H1 (cell line): ENCODE results near the gene LUC7L3. TPM values are rescaled to one million over a fixed set of nuclear protein-coding genes. Genes with fewer than 3 reads are reported as not detected.

Experiments used
- CTCF ChIA-PET: fragments of 300-600 bp; sonication (Branson Sonifier 250); formaldehyde crosslinking; loops from one replicate; lab custom pipeline; 2021; ENCODE audit not compliant: partially characterized antibody; lab: Charles Lee
- POLR2A ChIA-PET: fragments of 300-600 bp; sonication (Branson Sonifier 250); formaldehyde crosslinking; loops from one replicate; lab custom pipeline; 2021; ENCODE audit warnings: inconsistent platforms; ENCODE audit not compliant: partially characterized antibody; lab: Charles Lee
- DNase-seq, 2 experiments: peaks; one replicate each; pipeline versions ENCODE4 v3.0.0 to v3.0.0-alpha.2; 2010 to 2022; ENCODE audit warnings: low spot score in 2 of 2, low read depth in 1 of 2, mixed read lengths in 1 of 2
- FAIRE-seq: peaks from 2 replicates; lab custom pipeline; 2011; peaks lifted over from hg19 to GRCh38; lab: Jason Lieb, UNC
- H2AFZ ChIP-seq: 2 replicates; pipeline ENCODE4 v1.8.1; 2012; ENCODE audit warnings: low read length, inconsistent platforms
- H2AK5ac ChIP-seq: 2 replicates; pipeline ENCODE4 v1.6.1; 2013; ENCODE audit warnings: low read depth, low read length
- H2BK120ac ChIP-seq: replicated peaks from 2 replicates; pipeline ENCODE3; 2013; ENCODE audit warnings: low read depth, low read length, inconsistent platforms
- H2BK12ac ChIP-seq: 2 replicates; pipeline ENCODE4 v1.6.1; 2013; ENCODE audit warnings: low read depth, low read length
- H2BK15ac ChIP-seq: 2 replicates; pipeline ENCODE4 v1.6.1; 2013; ENCODE audit warnings: low read length
- H2BK20ac ChIP-seq: 2 replicates; pipeline ENCODE4 v1.6.1; 2013; ENCODE audit warnings: low read length
- H2BK5ac ChIP-seq: 2 replicates; pipeline ENCODE4 v1.6.1; 2013; ENCODE audit warnings: low read depth, low read length
- H3K14ac ChIP-seq: 2 replicates; pipeline ENCODE4 v1.6.1; 2013; ENCODE audit warnings: inconsistent platforms; ENCODE audit not compliant: insufficient read length
- H3K18ac ChIP-seq: 2 replicates; pipeline ENCODE4 v1.6.1; 2013; ENCODE audit warnings: low read length; ENCODE audit errors: extremely low read depth
- H3K23ac ChIP-seq: 2 replicates; pipeline ENCODE4 v1.6.1; 2013; ENCODE audit warnings: inconsistent platforms; ENCODE audit not compliant: insufficient read length
- H3K23me2 ChIP-seq: 2 replicates; pipeline ENCODE4 v1.6.1; 2013; ENCODE audit warnings: low read depth, low read length
- H3K27ac ChIP-seq: 2 replicates; pipeline ENCODE4 v1.6.1; 2011; ENCODE audit warnings: low read depth, low read length, inconsistent platforms
- H3K27me3 ChIP-seq, 4 experiments: replicated peaks in 1 of 4; 1 replicate in 1 of 4; 2 replicates in 3 of 4; pipeline versions ENCODE4 v1.6.1 to v1.8.1; 2011 to 2013; ENCODE audit warnings: low read length in 3 of 4, mild to moderate bottlenecking in 3 of 4, inconsistent platforms in 2 of 4, mixed read lengths in 2 of 4, moderate library complexity in 1 of 4; ENCODE audit not compliant: control insufficient read depth in 3 of 4, insufficient read depth in 3 of 4; ENCODE audit errors: extremely low read depth in 1 of 4
- H3K36me3 ChIP-seq, 4 experiments: 2 replicates each; pipeline versions ENCODE4 v1.6.1 to v1.8.1; 2011 to 2013; ENCODE audit warnings: mild to moderate bottlenecking in 4 of 4, low read length in 3 of 4, moderate library complexity in 2 of 4, control low read depth in 1 of 4, inconsistent platforms in 1 of 4; ENCODE audit not compliant: insufficient read depth in 4 of 4, control insufficient read depth in 2 of 4
- H3K4ac ChIP-seq: replicated peaks from 2 replicates; pipeline ENCODE3; 2013; ENCODE audit warnings: low read length, low read depth, mixed read lengths, inconsistent platforms; ENCODE audit not compliant: insufficient read length
- H3K4me1 ChIP-seq, 4 experiments: replicated peaks in 1 of 4; 1 replicate in 1 of 4; 2 replicates in 3 of 4; pipeline versions ENCODE4 v1.6.1 to v1.8.1; 2011 to 2013; ENCODE audit warnings: low read length in 3 of 4, inconsistent platforms in 2 of 4, mixed read lengths in 1 of 4; ENCODE audit not compliant: insufficient read depth in 4 of 4, control insufficient read depth in 3 of 4
- H3K4me2 ChIP-seq, 2 experiments: 2 replicates each; pipeline versions ENCODE4 v1.6.1 to v1.8.1; 2011 to 2013; ENCODE audit warnings: low read depth in 2 of 2, low read length in 2 of 2, control low read depth in 1 of 2, inconsistent platforms in 1 of 2, mild to moderate bottlenecking in 1 of 2; ENCODE audit not compliant: insufficient read depth in 1 of 2
- H3K4me3 ChIP-seq, 4 experiments: fragments of 200-600, 300-600 bp in 1 of 4; sonication (generic), shearing (Covaris generic), sonication (Bioruptor Twin) in 1 of 4; 2 replicates each; pipeline versions ENCODE4 v1.5.1 to v1.8.1; 2011 to 2016; ENCODE audit warnings: low read length in 4 of 4, low read depth in 3 of 4, control low read depth in 2 of 4, inconsistent platforms in 2 of 4, mild to moderate bottlenecking in 2 of 4, mixed read lengths in 1 of 4, moderate library complexity in 1 of 4; ENCODE audit not compliant: insufficient read depth in 2 of 4; ENCODE audit errors: extremely low read depth in 1 of 4
- H3K56ac ChIP-seq: replicated peaks from 2 replicates; pipeline ENCODE3; 2013; ENCODE audit warnings: low read depth, mild to moderate bottlenecking, mixed read lengths, low read length, inconsistent platforms; ENCODE audit not compliant: insufficient read length
- H3K79me1 ChIP-seq: 2 replicates; pipeline ENCODE4 v1.6.1; 2013; ENCODE audit warnings: low read depth, low read length, control low read depth
- H3K79me2 ChIP-seq, 2 experiments: 2 replicates each; pipeline versions ENCODE4 v1.6.1 to v1.8.1; 2012 to 2013; ENCODE audit warnings: low read length in 2 of 2, mild to moderate bottlenecking in 2 of 2, inconsistent platforms in 1 of 2; ENCODE audit not compliant: insufficient read depth in 2 of 2, control insufficient read depth in 1 of 2
- H3K9ac ChIP-seq, 4 experiments: replicated peaks in 1 of 4; 1 replicate in 1 of 4; 2 replicates in 3 of 4; pipeline versions ENCODE4 v1.6.1 to v1.8.1; 2011 to 2013; ENCODE audit warnings: low read depth in 3 of 4, low read length in 3 of 4, control low read depth in 2 of 4, mild to moderate bottlenecking in 2 of 4, moderate library complexity in 2 of 4, inconsistent platforms in 1 of 4; ENCODE audit errors: extremely low read depth in 1 of 4
- H3K9me3 ChIP-seq, 2 experiments: 2 replicates each; pipeline versions ENCODE4 v1.6.1 to v1.8.1; 2012 to 2013; ENCODE audit warnings: mild to moderate bottlenecking in 2 of 2, moderate library complexity in 2 of 2, control low read depth in 1 of 2, inconsistent platforms in 1 of 2, low read depth in 1 of 2, low read length in 1 of 2, mixed read lengths in 1 of 2; ENCODE audit not compliant: insufficient read depth in 2 of 2
- H4K20me1 ChIP-seq, 2 experiments: replicated peaks in 1 of 2; 2 replicates each; pipeline versions ENCODE3 to v1.8.1; 2011 to 2013; ENCODE audit warnings: inconsistent platforms in 2 of 2, low read length in 2 of 2, mild to moderate bottlenecking in 1 of 2; ENCODE audit not compliant: insufficient read depth in 2 of 2, control insufficient read depth in 1 of 2
- H4K5ac ChIP-seq: 2 replicates; pipeline ENCODE4 v1.6.1; 2013; ENCODE audit warnings: low read length, low read depth, mixed read lengths, inconsistent platforms; ENCODE audit not compliant: insufficient read length
- H4K8ac ChIP-seq: 2 replicates; pipeline ENCODE4 v1.8.0; 2013; ENCODE audit warnings: mild to moderate bottlenecking, moderate library complexity, low read length, inconsistent platforms; ENCODE audit not compliant: insufficient read depth; ENCODE audit errors: extremely low read depth
- H4K91ac ChIP-seq: replicated peaks from 2 replicates; pipeline ENCODE3; 2013; ENCODE audit warnings: low read length, mixed read lengths, inconsistent platforms; ENCODE audit not compliant: insufficient read length
- ASH2L ChIP-seq: fragments of 200-600, 300-600 bp; sonication (generic); IDR thresholded peaks from one replicate; pipeline ENCODE4 v1.7.1; 2017; ENCODE audit warnings: low read length
- BACH1 ChIP-seq: IDR thresholded peaks from 2 replicates; pipeline ENCODE4 v1.6.1; 2012; ENCODE audit warnings: low read length, improper control_type of control experiment
- CHD2 ChIP-seq: IDR thresholded peaks from 2 replicates; pipeline ENCODE4 v1.6.1; 2012; ENCODE audit warnings: low read length, improper control_type of control experiment
- EGR1 ChIP-seq: IDR thresholded peaks from 2 replicates; pipeline ENCODE4 v1.6.1; 2011; ENCODE audit warnings: low read depth, low read length, borderline replicate concordance
- KDM1A ChIP-seq: fragments of 200-600, 300-600 bp; sonication (generic); IDR thresholded peaks from 2 replicates; pipeline ENCODE4 v1.7.1; 2016; ENCODE audit warnings: mild to moderate bottlenecking, low read length, borderline replicate concordance
- KDM4A ChIP-seq: IDR thresholded peaks from one replicate; pipeline ENCODE4 v1.7.1; 2012; ENCODE audit warnings: low read depth, mild to moderate bottlenecking, moderate library complexity, low read length, inconsistent platforms; ENCODE audit not compliant: severe bottlenecking
- KDM5A ChIP-seq: fragments of 200-600 bp; IDR thresholded peaks from 2 replicates; pipeline ENCODE4 v1.7.1; 2012; ENCODE audit warnings: mild to moderate bottlenecking, low read length, inconsistent platforms, mixed read lengths
- MAX ChIP-seq: IDR thresholded peaks from 2 replicates; pipeline ENCODE4 v1.6.1; 2012; ENCODE audit warnings: inconsistent platforms
- PHF8 ChIP-seq: fragments of 200-600 bp; sonication (generic); conservative IDR thresholded peaks from 2 replicates; pipeline ENCODE4 v1.7.1; 2012; ENCODE audit warnings: low read depth, mild to moderate bottlenecking, inconsistent platforms, low read length, moderate library complexity
- POLR2AphosphoS5 ChIP-seq: IDR thresholded peaks from 2 replicates; pipeline ENCODE4 v1.6.1; 2011; ENCODE audit warnings: low read depth, low read length
- RBBP5 ChIP-seq: IDR thresholded peaks from 2 replicates; pipeline ENCODE4 v1.7.1; 2012; ENCODE audit warnings: low read depth, mild to moderate bottlenecking, inconsistent platforms, low read length, moderate library complexity, borderline replicate concordance
- SIX5 ChIP-seq: IDR thresholded peaks from 2 replicates; pipeline ENCODE4 v1.6.1; 2011; ENCODE audit warnings: mild to moderate bottlenecking, low read depth, low read length
- TAF1 ChIP-seq: IDR thresholded peaks from 2 replicates; pipeline ENCODE4 v1.6.1; 2011; ENCODE audit warnings: mild to moderate bottlenecking, low read depth, low read length
- TAF7 ChIP-seq: optimal IDR thresholded peaks from 2 replicates; pipeline ENCODE3; 2011; ENCODE audit warnings: low read depth, mild to moderate bottlenecking, inconsistent platforms, low read length, moderate library complexity, borderline replicate concordance
- WGBS, 2 experiments: shearing (Covaris generic) in 1 of 2; methylation state at CpG; one replicate each; pipeline versions ENCODE4 v1.1.6 to v1.1.7; 2013 to 2015; ENCODE audit warnings: low lambda C conversion rate in 2 of 2, mixed read lengths in 2 of 2, inconsistent platforms in 1 of 2, low coverage in 1 of 2, missing lambda C conversion rate in 1 of 2; ENCODE audit not compliant: insufficient replicate concordance in 2 of 2, insufficient coverage in 1 of 2, insufficient read length in 1 of 2; ENCODE audit errors: extremely low coverage in 1 of 2, missing lambda C conversion rate in 1 of 2; 5-methylcytosine and 5-hydroxymethylcytosine counted together
- polyA plus RNA-seq, 7 experiments: library from polyadenylated mRNA; depleted of rRNA in 3 of 7; stranded (reverse) in 5 of 7; unstranded in 2 of 7; fragments of >200 nt in 5 of 7; fragments of 200-250 nt in 2 of 7; gene quantifications; 1 replicate in 5 of 7; 2 replicates in 1 of 7; 4 replicates in 1 of 7; pipeline versions ENCODE4 v1.2.1 to v1.2.3, GENCODE V29; 2011 to 2013; ENCODE audit warnings: missing spikeins in 2 of 7, mixed read lengths in 2 of 7
- total RNA-seq: library from RNA; stranded (reverse); fragmentation: NEBNext Ultra II Directional; extraction: Animal tissue kit (Norgen Biotek cat#: 25700); gene quantifications from 2 replicates; pipeline ENCODE4 v1.2.1, GENCODE V29; 2021
- TF ChIP-seq, protein P1 (sequence below): IDR thresholded peaks from 2 replicates; pipeline ENCODE4 v1.6.1; 2012; ENCODE audit warnings: inconsistent platforms

The LUC7L3 gene
- total and polyA plus RNA-seq, 2 of the 8 experiments (the other 6 are each of a cell fraction or from before 2014, with no cell fraction given), result 102 to 126 TPM

- H3K23ac ChIP-seq, result no peak overlapping the region
- H4K91ac ChIP-seq, result no peak overlapping the region
- no peak overlapping the region for H2BK15ac ChIP-seq
- no peaks in the 10 kb centered on the region for H3K23me2 ChIP-seq
- ChIA-PET CTCF (interaction anchor here (1.2 kb wide), 1 partner anchor 9 kb away, joined by 3 read pairs; no protein-coding TSS in a partner anchor), POLR2A (no interaction called here)
- H3K56ac ChIP-seq, result no peak overlapping the region
- H3K4me2 ChIP-seq, result no peak overlapping the region
- H3K36me3 ChIP-seq, result peaks cover 36 to 98% (median 79%) of the 10 kb centered on the region in 4 experiments
- no peak overlapping the region for H2BK120ac ChIP-seq
- no peak overlapping the region for H4K5ac ChIP-seq
- H4K20me1 ChIP-seq, result peaks cover 3 to 6% of the 10 kb centered on the region in 2 experiments
- H3K79me2 ChIP-seq, result 0 out of 4 replicates have a peak, but pooled peaks cover 0 to 4% of the 10 kb centered on the region in 2 experiments
- no peak overlapping the region for H2BK20ac ChIP-seq
- DNase-seq (no peak), FAIRE-seq (no peak)
- no peak overlapping the region for H3K9ac ChIP-seq
- H3K27me3 ChIP-seq, result no peaks in the 10 kb centered on the region
- no peak overlapping the region for H2BK12ac ChIP-seq
- no peak overlapping the region for H3K4me3 ChIP-seq
- no peak overlapping the region for H3K27ac ChIP-seq
- no peak overlapping the region for H2BK5ac ChIP-seq
- no peaks in the 10 kb centered on the region for H3K9me3 ChIP-seq
- no peak overlapping the region for H2AK5ac ChIP-seq
- H3K4ac ChIP-seq, result no peak overlapping the region
- 92% methylated on average over 6 of the region's 6 CpGs; no CpG with 5 or more reads in 1 of the 2 experiments for WGBS, 2 experiments
- H2AFZ ChIP-seq, result no peak overlapping the region
- peaks cover 2% of the 10 kb centered on the region for H3K79me1 ChIP-seq
- H4K8ac ChIP-seq, result no peak overlapping the region
- H3K14ac ChIP-seq, result no peak overlapping the region
- no peak overlapping the region for H3K18ac ChIP-seq
- H3K4me1 ChIP-seq, result no peaks in the 10 kb centered on the region
- no peak for TF ChIP-seq KDM5A
- TF ChIP-seq RBBP5, result no peak
- TF ChIP-seq BACH1, result no peak
- no peak for TF ChIP-seq TAF1
- TF ChIP-seq PHF8, result no peak
- TF ChIP-seq CHD2, result no peak
- TF ChIP-seq, protein P1, sequence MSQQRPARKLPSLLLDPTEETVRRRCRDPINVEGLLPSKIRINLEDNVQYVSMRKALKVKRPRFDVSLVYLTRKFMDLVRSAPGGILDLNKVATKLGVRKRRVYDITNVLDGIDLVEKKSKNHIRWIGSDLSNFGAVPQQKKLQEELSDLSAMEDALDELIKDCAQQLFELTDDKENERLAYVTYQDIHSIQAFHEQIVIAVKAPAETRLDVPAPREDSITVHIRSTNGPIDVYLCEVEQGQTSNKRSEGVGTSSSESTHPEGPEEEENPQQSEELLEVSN, result no peak
- no peak for TF ChIP-seq KDM4A
- no peak for TF ChIP-seq KDM1A
- no peak for TF ChIP-seq SIX5
- no peak for TF ChIP-seq TAF7
- TF ChIP-seq POLR2AphosphoS5, result no peak
- TF ChIP-seq MAX, result no peak
- TF ChIP-seq EGR1, result no peak
- TF ChIP-seq ASH2L, result no peak
These were observed 29.8 kb downstream of the LUC7L3 start for GRCh38 chr17:50749245-50749644.
